Measurements from ENCODE around the gene IFRD2. TPM values are rescaled to one million over a fixed set of nuclear protein-coding genes. Genes with fewer than 3 reads are reported as not detected.
"Not testable (repeated sequence)": the region's sequence is repeated elsewhere in the genome, so short reads cannot be mapped to it uniquely, and the experiment has no call there.

The IFRD2 gene
- polyA plus RNA-seq, 3 donors = 38.6 to 50.0 (median 46.7) TPM

DNA sequence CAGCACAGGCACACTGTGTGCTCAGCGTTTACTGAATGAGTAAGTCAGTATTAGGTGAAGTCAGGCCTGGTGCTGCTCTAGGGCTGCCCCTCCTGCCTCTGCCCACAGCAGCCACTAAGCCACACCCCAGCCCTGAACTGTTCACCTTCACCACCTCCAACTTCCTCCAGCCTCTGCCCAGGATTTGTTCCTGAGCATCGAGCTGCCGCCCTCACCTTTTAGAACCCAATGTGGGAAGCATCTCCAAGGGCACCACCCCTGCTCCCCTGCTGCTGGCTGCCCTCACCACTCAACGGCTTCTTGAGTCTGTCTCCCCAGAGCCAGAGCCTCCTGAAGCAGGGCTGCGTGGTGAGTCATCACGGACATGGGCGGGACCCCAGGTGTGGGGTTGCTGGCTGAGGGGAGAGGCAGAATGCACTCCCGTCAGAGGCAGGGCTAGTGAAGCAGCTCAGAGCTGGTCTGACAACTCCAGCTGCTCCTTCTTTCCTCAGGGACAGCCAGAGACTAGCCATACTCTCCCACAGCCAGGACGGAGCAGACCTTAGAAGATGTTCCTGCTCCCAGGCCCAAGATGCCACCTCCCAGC is 24.5 kb upstream of the IFRD2 start:
- no peak for DNase-seq (ENCODE audit: extremely low read depth in 1 of 11, low read depth in 9 of 11, low spot score in 4 of 11)

- DNase-seq (ENCODE audit: extremely low read depth in 1 of 11, low read depth in 9 of 11, low spot score in 4 of 11) = no peak
These were observed 22.6 kb upstream of the IFRD2 start for GRCh38 chr3:50314816-50315215.

- DNase-seq (ENCODE audit: extremely low read depth in 1 of 11, low read depth in 9 of 11, low spot score in 4 of 11) = no peak
These were observed 22.1 kb upstream of the IFRD2 start for GRCh38 chr3:50314342-50314741.

GRCh38 chr3:50312041-50312440 is 19.8 kb upstream of the IFRD2 start:
- DNase-seq (ENCODE audit: extremely low read depth in 1 of 11, low read depth in 9 of 11, low spot score in 4 of 11) = not testable (repeated sequence)

DNA sequence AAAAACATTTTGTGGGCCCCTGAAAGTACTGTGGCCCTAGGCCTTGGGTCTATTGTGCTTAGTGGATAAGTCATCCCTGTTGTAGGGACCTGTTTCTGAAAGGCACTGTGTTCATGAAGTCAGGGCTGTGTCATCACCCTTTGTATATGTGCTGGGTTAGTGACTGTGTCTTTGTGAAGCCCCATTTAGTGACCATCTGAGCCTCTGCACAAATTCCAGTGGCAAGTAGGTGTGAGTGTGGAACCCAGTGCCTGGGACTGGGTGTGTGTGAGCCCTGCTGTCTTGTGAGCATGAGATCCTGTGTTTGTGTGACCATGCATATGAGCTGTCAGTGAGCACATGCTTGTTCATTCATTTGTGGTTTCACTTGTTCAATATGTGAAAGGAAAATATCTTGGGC is 12.4 kb upstream of the IFRD2 start:
- no peak for DNase-seq (ENCODE audit: extremely low read depth in 1 of 11, low read depth in 9 of 11, low spot score in 4 of 11)

GRCh38 chr3:50303013-50303815 is 11.0 kb upstream of the IFRD2 start, which contains the start of gene HYAL1:
Gene HYAL1 (minus strand): TSS chr3:50303574. CDS start chr3:50302956, 618 bp downstream.
- no peak for DNase-seq (ENCODE audit: extremely low read depth in 1 of 11, low read depth in 9 of 11, low spot score in 4 of 11)

- DNase-seq (ENCODE audit: extremely low read depth in 1 of 11, low read depth in 9 of 11, low spot score in 4 of 11) = no peak
These were observed 10.1 kb upstream of the IFRD2 start for GRCh38 chr3:50302095-50303012.

- no peak for DNase-seq (ENCODE audit: extremely low read depth in 1 of 11, low read depth in 9 of 11, low spot score in 4 of 11)
These were observed 8.5 kb upstream of the IFRD2 start for GRCh38 chr3:50300681-50301254.

DNA sequence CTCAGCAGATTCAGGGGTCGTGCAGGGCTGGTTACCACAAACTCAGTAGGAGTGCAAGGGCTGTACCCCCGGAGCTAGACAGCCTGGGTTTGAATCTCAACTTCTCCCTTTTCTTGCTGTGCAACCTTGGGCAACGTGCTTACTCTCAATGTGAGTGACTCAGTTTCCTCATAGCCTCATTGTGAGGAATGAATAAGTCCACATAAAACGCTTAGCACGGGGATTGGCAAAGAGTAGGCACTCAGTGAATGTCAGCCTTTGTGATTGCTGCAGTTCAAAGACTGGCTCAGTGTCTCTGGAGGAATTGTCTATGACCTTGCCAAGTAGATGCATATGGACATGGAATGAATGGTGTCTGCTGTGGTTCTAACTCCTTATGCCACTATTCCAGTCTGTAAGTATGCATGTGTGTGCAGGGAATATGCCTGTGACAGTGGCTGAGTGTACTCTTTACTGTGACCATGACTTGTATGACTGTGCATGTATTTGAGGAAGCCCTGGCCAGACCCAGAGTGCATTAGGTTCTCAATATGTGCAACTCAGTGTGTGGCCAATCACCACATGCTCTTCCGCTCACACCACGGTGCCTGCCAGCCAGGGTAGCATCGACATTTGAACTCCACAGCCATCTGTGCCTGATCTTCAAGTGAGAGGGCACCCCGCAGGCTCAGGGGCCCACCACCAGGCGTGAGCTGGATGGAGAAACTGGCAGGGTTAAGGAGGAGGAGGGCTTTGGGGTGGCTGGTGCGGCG is 7.9 kb upstream of the IFRD2 start:
- DNase-seq (ENCODE audit: extremely low read depth in 1 of 11, low read depth in 9 of 11, low spot score in 4 of 11) = no peak

GRCh38 chr3:50299638-50299928 is 7.4 kb upstream of the IFRD2 start:
- no peak for DNase-seq (ENCODE audit: extremely low read depth in 1 of 11, low read depth in 9 of 11, low spot score in 4 of 11)

DNA sequence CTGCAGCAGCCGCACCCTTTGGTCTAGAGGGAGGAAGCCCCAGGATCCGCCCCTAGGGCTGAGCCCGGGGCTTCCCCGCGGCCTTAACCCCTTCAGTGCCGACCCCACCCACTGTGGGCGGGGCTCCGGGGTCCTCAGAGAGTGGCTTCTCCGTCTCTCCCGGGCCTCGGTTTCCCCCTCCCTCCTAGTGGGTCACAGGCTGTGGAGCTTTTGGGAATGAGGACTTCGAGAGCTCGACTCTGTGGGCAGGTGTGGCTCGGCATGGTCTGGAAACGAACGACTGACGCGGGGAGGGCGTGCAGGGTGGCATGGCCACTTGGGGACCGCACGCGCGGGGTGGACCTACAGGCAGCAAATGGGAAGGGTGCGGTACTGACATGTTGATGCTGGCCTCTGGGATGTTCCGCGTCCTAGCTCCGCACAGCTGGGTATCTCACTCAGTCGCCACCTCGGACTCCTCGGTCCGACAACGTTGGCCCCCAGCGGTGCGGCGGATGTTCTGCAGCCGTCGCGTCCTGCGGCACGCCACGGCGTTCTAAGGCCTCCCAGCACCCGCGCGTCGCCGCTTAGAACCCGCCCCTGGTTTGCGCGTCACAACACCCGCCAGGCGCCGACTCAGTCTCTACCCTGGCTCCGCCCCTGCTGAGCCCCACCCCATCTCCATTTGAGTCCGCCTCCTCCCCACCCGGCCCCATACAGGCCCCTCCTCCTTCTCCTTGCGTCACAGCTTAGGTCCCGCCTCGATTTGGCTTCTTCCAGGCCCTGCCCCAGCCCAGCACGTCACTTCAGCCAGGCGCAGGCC is 6.8 kb upstream of the IFRD2 start, which contains the start of the genes HYAL3 and NAA80:
Gene HYAL3 (minus strand): TSS at position 570 of the 802 bp plus-strand sequence. CDS start 3,803 bp downstream, outside the sequence.
Gene NAA80 (minus strand): TSS at position 570 of the 802 bp plus-strand sequence. CDS start 1,942 bp downstream, outside the sequence.
- DNase-seq (ENCODE audit: extremely low read depth in 1 of 11, low read depth in 9 of 11, low spot score in 4 of 11) = peak; percentile 99 to 100 (median 99)

GRCh38 chr3:50297896-50298725 is 5.9 kb upstream of the IFRD2 start:
- DNase-seq (ENCODE audit: extremely low read depth in 1 of 11, low read depth in 9 of 11, low spot score in 4 of 11) = no peak

DNA sequence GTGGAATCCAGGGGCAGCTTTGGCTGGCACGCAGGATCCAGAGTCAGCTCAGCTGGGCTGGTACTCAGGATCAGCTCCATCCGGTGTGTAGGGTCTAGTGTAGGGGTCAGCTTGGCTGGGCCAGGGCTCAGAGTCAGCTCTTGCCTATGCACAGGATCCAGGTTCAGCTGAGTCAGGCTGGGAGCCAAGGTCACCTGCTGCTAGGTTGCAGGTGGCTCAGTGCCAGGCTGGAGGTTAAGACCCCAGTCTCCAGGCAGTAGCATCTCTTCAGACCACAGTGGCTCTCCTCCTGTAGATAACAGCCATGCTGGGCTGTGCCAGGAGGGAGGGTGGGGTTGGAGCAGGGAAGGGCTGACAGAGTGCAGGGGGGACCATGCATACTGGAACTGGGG is 5.2 kb upstream of the IFRD2 start:
- DNase-seq (ENCODE audit: extremely low read depth in 1 of 11, low read depth in 9 of 11, low spot score in 4 of 11) = no peak

GRCh38 chr3:50296721-50297383 is 4.6 kb upstream of the IFRD2 start:
- no peak for DNase-seq (ENCODE audit: extremely low read depth in 1 of 11, low read depth in 9 of 11, low spot score in 4 of 11)

DNA sequence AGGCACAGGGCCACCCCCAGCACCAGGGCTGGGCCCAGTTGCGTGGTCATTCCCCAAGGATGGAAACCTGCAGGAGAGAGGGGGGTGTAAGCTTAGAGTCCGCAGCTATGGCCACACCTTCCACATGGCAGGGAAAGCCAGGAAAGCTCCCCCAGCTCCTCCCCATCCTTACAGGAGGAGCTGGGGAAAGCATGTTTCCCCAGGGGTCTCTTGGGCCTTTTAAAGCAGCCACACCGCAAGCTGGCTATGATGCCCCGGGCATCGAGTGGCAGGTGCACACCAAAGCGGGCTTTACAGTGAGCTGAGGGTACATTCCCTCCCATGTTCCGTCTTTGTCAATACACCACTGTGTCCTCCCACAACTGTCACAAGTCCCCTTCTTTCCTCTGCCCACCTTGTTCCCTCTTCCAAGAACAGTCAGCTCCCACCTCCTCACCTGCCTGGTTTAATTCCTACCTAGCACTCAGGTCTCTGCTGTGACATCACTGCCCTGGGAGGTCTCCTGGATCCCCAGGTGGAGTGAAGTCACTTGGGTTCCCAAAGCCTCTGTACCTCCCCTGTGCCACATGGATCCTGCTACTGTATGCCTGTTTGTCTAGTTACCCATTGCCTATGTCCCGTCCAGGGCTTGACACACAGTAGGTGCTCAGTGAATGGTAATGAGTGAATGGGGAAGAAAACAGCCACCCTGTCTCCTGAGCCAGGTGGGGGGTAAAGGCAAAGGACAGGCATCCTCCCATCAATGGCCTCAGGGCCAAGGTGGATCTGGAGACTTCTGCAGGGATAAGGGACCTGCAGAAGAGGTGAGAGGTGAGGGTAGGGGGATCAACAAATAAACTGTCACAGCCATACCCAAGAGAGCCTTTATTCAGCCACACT is 3.6 kb upstream of the IFRD2 start:
- no peak for DNase-seq (ENCODE audit: extremely low read depth in 1 of 11, low read depth in 9 of 11, low spot score in 4 of 11)

All from renal cortex interstitium (tissue), 11 donors.